ENCODE measurements around the gene METRN. TPM values are rescaled to one million over a fixed set of nuclear protein-coding genes. Genes with fewer than 3 reads are reported as not detected.
A peak's percentile ranks its signal among the peaks of the same experiment; 100 is the strongest.

METRN gene
- total RNA-seq, 4 donors from 2014 or later: 10.0 to 30.9 (median 15.8) TPM

- TF ChIP-seq CTCF (IDR thresholded peaks at IDR 0.05) (no peak), POLR2AphosphoS5 (IDR thresholded peaks at IDR 0.05) (no peak), EP300 (IDR thresholded peaks at IDR 0.05) (no peak), POLR2A (IDR thresholded peaks at IDR 0.05) (no peak)
- peak overlapping the region; percentile 66 for H3K4me3 ChIP-seq
- H3K9me3 ChIP-seq: no peaks in the 10 kb centered on the region
- no peak for DNase-seq (ENCODE audit: low spot score in 2 of 2)
- no peaks in the 10 kb centered on the region for H3K36me3 ChIP-seq
- H3K27me3 ChIP-seq: peaks cover 28% of the 10 kb centered on the region
- peaks cover 37% of the 10 kb centered on the region for H3K4me1 ChIP-seq
- WGBS: 2% methylated on average over 11 of the region's 38 CpGs
- peak overlapping the region; percentile 49 for H3K27ac ChIP-seq
These were observed 5.6 kb downstream of the METRN start for GRCh38 chr16:720447-720989.

GRCh38 chr16:720990-721764, 6.3 kb downstream of the METRN start, which contains the start of gene ANTKMT:
Gene ANTKMT (plus strand): TSS chr16:721146. CDS start chr16:721275, 129 bp downstream.
- 0% methylated on average over 3 of the region's 106 CpGs for WGBS
- Histone ChIP-seq H3K36me3 (no peaks in the 10 kb centered on the region), H3K27me3 (peaks cover 28% of the 10 kb centered on the region), H3K4me3 (peak within 1 kb of the TSS; percentile 66), H3K9me3 (no peaks in the 10 kb centered on the region), H3K27ac (peak within 1 kb of the TSS; percentile 49), H3K4me1 (peaks cover 35% of the 10 kb centered on the region)
- no peak for DNase-seq (ENCODE audit: low spot score in 2 of 2)
- TF ChIP-seq POLR2AphosphoS5 (IDR thresholded peaks at IDR 0.05): peak in 1 of 3 donors; percentile 4
- no peak for TF ChIP-seq EP300 (IDR thresholded peaks at IDR 0.05)

GRCh38 chr16:721765-722540, 7.0 kb downstream of the METRN start:
- H3K4me3 ChIP-seq: peak overlapping the region; percentile 66
- no peaks in the 10 kb centered on the region for H3K9me3 ChIP-seq
- no peak overlapping the region for H3K27ac ChIP-seq
- H3K36me3 ChIP-seq: no peaks in the 10 kb centered on the region
- TF ChIP-seq POLR2A (IDR thresholded peaks at IDR 0.05) (no peak), POLR2AphosphoS5 (IDR thresholded peaks at IDR 0.05) (no peak), CTCF (IDR thresholded peaks at IDR 0.05) (no peak), EP300 (IDR thresholded peaks at IDR 0.05) (no peak)
- no peak for DNase-seq (ENCODE audit: low spot score in 2 of 2)
- H3K4me1 ChIP-seq: peaks cover 37% of the 10 kb centered on the region
- WGBS: 30% methylated on average over 8 of the region's 51 CpGs
- H3K27me3 ChIP-seq: peaks cover 28% of the 10 kb centered on the region

- 85% methylated on average over 8 of the region's 24 CpGs for WGBS
- Histone ChIP-seq H3K4me1 (peaks cover 48% of the 10 kb centered on the region), H3K4me3 (no peak overlapping the region), H3K36me3 (no peaks in the 10 kb centered on the region), H3K9me3 (no peaks in the 10 kb centered on the region), H3K27me3 (peaks cover 29% of the 10 kb centered on the region), H3K27ac (no peak overlapping the region)
- TF ChIP-seq POLR2A (IDR thresholded peaks at IDR 0.05): no peak
- no peak for TF ChIP-seq EP300 (IDR thresholded peaks at IDR 0.05)
- TF ChIP-seq POLR2AphosphoS5 (IDR thresholded peaks at IDR 0.05): no peak
- no peak for TF ChIP-seq CTCF (IDR thresholded peaks at IDR 0.05)
- no peak for DNase-seq (ENCODE audit: low spot score in 2 of 2)
These were observed 8.1 kb downstream of the METRN start for GRCh38 chr16:722835-723633.

- Histone ChIP-seq H3K36me3 (no peaks in the 10 kb centered on the region), H3K9me3 (no peaks in the 10 kb centered on the region), H3K4me3 (no peak overlapping the region), H3K4me1 (peaks cover 55% of the 10 kb centered on the region), H3K27me3 (peaks cover 33% of the 10 kb centered on the region), H3K27ac (no peak overlapping the region)
- TF ChIP-seq CTCF (IDR thresholded peaks at IDR 0.05): no peak
- no peak for TF ChIP-seq POLR2A (IDR thresholded peaks at IDR 0.05)
- TF ChIP-seq EP300 (IDR thresholded peaks at IDR 0.05): no peak
- no peak for TF ChIP-seq POLR2AphosphoS5 (IDR thresholded peaks at IDR 0.05)
- no peak for DNase-seq (ENCODE audit: low spot score in 2 of 2)
- WGBS: 93% methylated on average over 2 of the region's 9 CpGs
These were observed 8.8 kb downstream of the METRN start for GRCh38 chr16:723695-724094.
